ENCODE measurements around the gene PHEX.

DNA sequence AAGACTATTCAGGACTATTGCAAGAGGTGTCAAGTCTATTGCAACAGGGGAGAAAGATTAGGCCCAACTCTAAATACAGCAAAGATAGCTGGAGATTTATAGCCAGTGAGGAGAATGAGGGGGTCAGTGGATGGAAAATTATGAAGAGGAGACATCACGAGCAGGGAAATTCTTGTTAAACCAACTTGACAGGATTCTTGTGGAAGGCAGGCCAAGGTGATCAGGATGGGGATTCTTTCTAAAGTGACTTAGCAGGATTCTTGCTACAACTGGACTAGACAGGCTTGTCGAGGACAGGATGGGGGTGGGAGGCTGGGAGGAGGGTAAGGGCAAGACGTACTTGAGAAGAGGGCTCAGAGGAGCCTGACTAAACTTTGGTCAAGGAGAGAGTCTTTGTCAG, 89.0 kb downstream of the PHEX start:
- TF ChIP-seq PPARA (CRISPR knock-in tag; IDR thresholded peaks at IDR 0.05; ENCODE audit: borderline replicate concordance): no peak
- TF ChIP-seq PATZ1 (CRISPR knock-in tag; IDR thresholded peaks at IDR 0.05; ENCODE audit: borderline replicate concordance): no peak
- TF ChIP-seq CSDC2 (CRISPR knock-in tag; IDR thresholded peaks at IDR 0.05): no peak
